HepG2 (cell line): ENCODE measurements around the gene XPO5. TPM values are rescaled to one million over a fixed set of nuclear protein-coding genes. Genes with fewer than 3 reads are reported as not detected.

Experiments
- CAMTA2 ChIP-seq: sonication (generic); formaldehyde crosslinking; IDR thresholded peaks from 2 replicates; pipeline ENCODE4 v1.4.0; 2020; ENCODE audit warnings: mild to moderate bottlenecking, missing genetic modification reagents, borderline replicate concordance
- HNF4A ChIP-seq: sonication (generic); formaldehyde crosslinking; IDR thresholded peaks from 2 replicates; pipeline ENCODE4 v1.4.0; 2020; ENCODE audit warnings: missing genetic modification reagents
- HOXA5 ChIP-seq: sonication (generic); formaldehyde crosslinking; IDR thresholded peaks from 2 replicates; pipeline ENCODE4 v1.4.0; 2020; ENCODE audit warnings: missing genetic modification reagents
- JUN ChIP-seq: sonication (generic); formaldehyde crosslinking; IDR thresholded peaks from 2 replicates; pipeline ENCODE4 v1.4.0; 2020; ENCODE audit warnings: mild to moderate bottlenecking, missing genetic modification reagents
- KDM1A ChIP-seq: IDR thresholded peaks from 2 replicates; pipeline ENCODE4 v1.6.1; 2016; ENCODE audit warnings: missing compliant biosample characterization
- MED13 ChIP-seq: sonication (generic); formaldehyde crosslinking; IDR thresholded peaks from 2 replicates; pipeline ENCODE4 v1.5.0; 2020; ENCODE audit warnings: missing genetic modification reagents
- MLLT10 ChIP-seq: sonication (generic); formaldehyde crosslinking; IDR thresholded peaks from 2 replicates; pipeline ENCODE4 v1.4.0; 2020; ENCODE audit warnings: missing genetic modification reagents
- NFE2 ChIP-seq: sonication (generic); formaldehyde crosslinking; IDR thresholded peaks from 2 replicates; pipeline ENCODE4 v1.4.0; 2020; ENCODE audit warnings: missing genetic modification reagents
- PAX8 ChIP-seq: sonication (generic); formaldehyde crosslinking; IDR thresholded peaks from 2 replicates; pipeline ENCODE4 v1.8.0; 2022; ENCODE audit warnings: mild to moderate bottlenecking, missing genetic modification reagents, borderline replicate concordance
- POLR2A ChIP-seq, 2 experiments: IDR thresholded peaks; 2 replicates each; pipeline ENCODE4 v1.6.1; 2011; ENCODE audit warnings: low read depth in 2 of 2, low read length in 2 of 2, mild to moderate bottlenecking in 1 of 2, moderate library complexity in 1 of 2; ENCODE audit not compliant: insufficient read depth in 1 of 2
- SMAD3 ChIP-seq: sonication (generic); formaldehyde crosslinking; IDR thresholded peaks from 2 replicates; pipeline ENCODE4 v1.4.0; 2020; ENCODE audit warnings: missing genetic modification reagents
- SSRP1 ChIP-seq: IDR thresholded peaks from 2 replicates; pipeline ENCODE4 v1.6.1; 2016; ENCODE audit warnings: control low read depth
- TERF1 ChIP-seq: sonication (generic); formaldehyde crosslinking; IDR thresholded peaks from 2 replicates; pipeline ENCODE4 v1.8.0; 2022; ENCODE audit warnings: mild to moderate bottlenecking, missing genetic modification reagents, moderate library complexity
- ZBTB26 ChIP-seq: IDR thresholded peaks from 2 replicates; pipeline ENCODE4 v1.6.1; 2016; ENCODE audit warnings: missing compliant biosample characterization, missing genetic modification reagents, borderline replicate concordance
- ZNF256 ChIP-seq: sonication (generic); formaldehyde crosslinking; conservative IDR thresholded peaks from 2 replicates; pipeline ENCODE4 v1.4.0; 2020; ENCODE audit warnings: missing genetic modification reagents
- ZNF335 ChIP-seq: sonication (generic); formaldehyde crosslinking; IDR thresholded peaks from 2 replicates; pipeline ENCODE4 v1.4.0; 2020; ENCODE audit warnings: missing genetic modification reagents
- ZNF441 ChIP-seq: sonication (generic); formaldehyde crosslinking; IDR thresholded peaks from 2 replicates; pipeline ENCODE4 v1.7.0; 2021; ENCODE audit warnings: missing genetic modification reagents, borderline replicate concordance
- ZNF549 ChIP-seq: sonication (generic); formaldehyde crosslinking; IDR thresholded peaks from 2 replicates; pipeline ENCODE4 v1.5.0; 2020; ENCODE audit warnings: missing genetic modification reagents
- ZNF569 ChIP-seq: sonication (generic); formaldehyde crosslinking; IDR thresholded peaks from 2 replicates; pipeline ENCODE4 v1.5.0; 2020; ENCODE audit warnings: mild to moderate bottlenecking, missing genetic modification reagents, moderate library complexity, borderline replicate concordance
- ZNF616 ChIP-seq: sonication (generic); formaldehyde crosslinking; IDR thresholded peaks from 2 replicates; pipeline ENCODE4 v1.5.0; 2020; ENCODE audit warnings: low read depth, mild to moderate bottlenecking, missing genetic modification reagents
- polyA plus RNA-seq, 8 experiments: library from polyadenylated mRNA; depleted of rRNA in 3 of 8; stranded (reverse) in 7 of 8; unstranded in 1 of 8; fragments of >200 nt; fragmentation: Illumina TruSeq in 4 of 8; extraction: Trizol in 4 of 8; gene quantifications; 2 replicates each; pipeline versions ENCODE4 v1.2.1 to v1.2.3, GENCODE V29; 2011 to 2016; ENCODE audit warnings: low read depth in 4 of 8, missing spikeins in 1 of 8, mixed read lengths in 1 of 8; ENCODE audit not compliant: insufficient read depth in 1 of 8
- total RNA-seq, 5 experiments: library from RNA; depleted of rRNA; stranded (reverse); fragments of >200 nt; fragmentation: Illumina TruSeq; extraction: Trizol; gene quantifications; 2 replicates each; pipeline ENCODE4 v1.2.3, GENCODE V29; 2016; ENCODE audit warnings: low read depth in 1 of 5
- TF ChIP-seq, protein P1 (sequence below): sonication (generic); formaldehyde crosslinking; IDR thresholded peaks from 2 replicates; pipeline ENCODE4 v1.4.0; 2020; ENCODE audit warnings: missing genetic modification reagents
- TF ChIP-seq, protein P2 (sequence below): sonication (generic); formaldehyde crosslinking; IDR thresholded peaks from 2 replicates; pipeline ENCODE4 v1.9.0; 2021; ENCODE audit warnings: missing genetic modification reagents, mild to moderate bottlenecking, borderline replicate concordance
- TF ChIP-seq, protein P3 (sequence below): IDR thresholded peaks from 2 replicates; pipeline ENCODE4 v1.6.1; 2016; ENCODE audit warnings: mild to moderate bottlenecking

Gene XPO5
- total and polyA plus RNA-seq, 2 of the 13 experiments (the other 11 are each of a cell fraction or from before 2014, with no cell fraction given) = 52.2 to 68.0 TPM

GRCh38 chr6:43496370-43497128 lies 79.3 kb downstream of the XPO5 start (continued):
- peak; percentile 45; the same call in 1 of the 2 replicates for TF ChIP-seq HNF4A (CRISPR knock-in tag)
- no peak for TF ChIP-seq ZNF616 (CRISPR knock-in tag)
- no peak for TF ChIP-seq MLLT10
- 0 out of 2 replicates have a peak, but pooled peaks have one; percentile 13 for TF ChIP-seq ZNF335 (CRISPR knock-in tag)
- no peak for TF ChIP-seq PAX8
- TF ChIP-seq ZNF549 (CRISPR knock-in tag) = no peak
- TF ChIP-seq HOXA5 = 0 out of 2 replicates have a peak, but pooled peaks have one; percentile 56
- TF ChIP-seq ZNF569 (CRISPR knock-in tag) = no peak
- no peak for TF ChIP-seq SMAD3 (CRISPR knock-in tag)
- TF ChIP-seq, protein P1, sequence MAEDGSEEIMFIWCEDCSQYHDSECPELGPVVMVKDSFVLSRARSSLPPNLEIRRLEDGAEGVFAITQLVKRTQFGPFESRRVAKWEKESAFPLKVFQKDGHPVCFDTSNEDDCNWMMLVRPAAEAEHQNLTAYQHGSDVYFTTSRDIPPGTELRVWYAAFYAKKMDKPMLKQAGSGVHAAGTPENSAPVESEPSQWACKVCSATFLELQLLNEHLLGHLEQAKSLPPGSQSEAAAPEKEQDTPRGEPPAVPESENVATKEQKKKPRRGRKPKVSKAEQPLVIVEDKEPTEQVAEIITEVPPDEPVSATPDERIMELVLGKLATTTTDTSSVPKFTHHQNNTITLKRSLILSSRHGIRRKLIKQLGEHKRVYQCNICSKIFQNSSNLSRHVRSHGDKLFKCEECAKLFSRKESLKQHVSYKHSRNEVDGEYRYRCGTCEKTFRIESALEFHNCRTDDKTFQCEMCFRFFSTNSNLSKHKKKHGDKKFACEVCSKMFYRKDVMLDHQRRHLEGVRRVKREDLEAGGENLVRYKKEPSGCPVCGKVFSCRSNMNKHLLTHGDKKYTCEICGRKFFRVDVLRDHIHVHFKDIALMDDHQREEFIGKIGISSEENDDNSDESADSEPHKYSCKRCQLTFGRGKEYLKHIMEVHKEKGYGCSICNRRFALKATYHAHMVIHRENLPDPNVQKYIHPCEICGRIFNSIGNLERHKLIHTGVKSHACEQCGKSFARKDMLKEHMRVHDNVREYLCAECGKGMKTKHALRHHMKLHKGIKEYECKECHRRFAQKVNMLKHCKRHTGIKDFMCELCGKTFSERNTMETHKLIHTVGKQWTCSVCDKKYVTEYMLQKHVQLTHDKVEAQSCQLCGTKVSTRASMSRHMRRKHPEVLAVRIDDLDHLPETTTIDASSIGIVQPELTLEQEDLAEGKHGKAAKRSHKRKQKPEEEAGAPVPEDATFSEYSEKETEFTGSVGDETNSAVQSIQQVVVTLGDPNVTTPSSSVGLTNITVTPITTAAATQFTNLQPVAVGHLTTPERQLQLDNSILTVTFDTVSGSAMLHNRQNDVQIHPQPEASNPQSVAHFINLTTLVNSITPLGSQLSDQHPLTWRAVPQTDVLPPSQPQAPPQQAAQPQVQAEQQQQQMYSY (CRISPR knock-in tag) = no peak
- TF ChIP-seq, protein P2, sequence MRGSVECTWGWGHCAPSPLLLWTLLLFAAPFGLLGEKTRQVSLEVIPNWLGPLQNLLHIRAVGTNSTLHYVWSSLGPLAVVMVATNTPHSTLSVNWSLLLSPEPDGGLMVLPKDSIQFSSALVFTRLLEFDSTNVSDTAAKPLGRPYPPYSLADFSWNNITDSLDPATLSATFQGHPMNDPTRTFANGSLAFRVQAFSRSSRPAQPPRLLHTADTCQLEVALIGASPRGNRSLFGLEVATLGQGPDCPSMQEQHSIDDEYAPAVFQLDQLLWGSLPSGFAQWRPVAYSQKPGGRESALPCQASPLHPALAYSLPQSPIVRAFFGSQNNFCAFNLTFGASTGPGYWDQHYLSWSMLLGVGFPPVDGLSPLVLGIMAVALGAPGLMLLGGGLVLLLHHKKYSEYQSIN = no peak
- no peak for TF ChIP-seq NFE2 (CRISPR knock-in tag)
- TF ChIP-seq MED13 (CRISPR knock-in tag) = no peak
- no peak for TF ChIP-seq CAMTA2
- TF ChIP-seq JUN = no peak
- TF ChIP-seq POLR2A (IDR thresholded peaks at IDR 0.05; ENCODE audit: insufficient read depth in 1 of 2, low read depth in 2 of 2, low read length in 2 of 2) = no peak
- no peak for TF ChIP-seq SSRP1 (CRISPR knock-in tag)
- TF ChIP-seq ZNF256 (CRISPR knock-in tag) = no peak
- peak; percentile 50; the same call in 1 of the 2 replicates for TF ChIP-seq ZBTB26 (CRISPR knock-in tag)
- no peak for TF ChIP-seq KDM1A
- TF ChIP-seq ZNF441 (CRISPR knock-in tag) = no peak
- TF ChIP-seq, protein P3, sequence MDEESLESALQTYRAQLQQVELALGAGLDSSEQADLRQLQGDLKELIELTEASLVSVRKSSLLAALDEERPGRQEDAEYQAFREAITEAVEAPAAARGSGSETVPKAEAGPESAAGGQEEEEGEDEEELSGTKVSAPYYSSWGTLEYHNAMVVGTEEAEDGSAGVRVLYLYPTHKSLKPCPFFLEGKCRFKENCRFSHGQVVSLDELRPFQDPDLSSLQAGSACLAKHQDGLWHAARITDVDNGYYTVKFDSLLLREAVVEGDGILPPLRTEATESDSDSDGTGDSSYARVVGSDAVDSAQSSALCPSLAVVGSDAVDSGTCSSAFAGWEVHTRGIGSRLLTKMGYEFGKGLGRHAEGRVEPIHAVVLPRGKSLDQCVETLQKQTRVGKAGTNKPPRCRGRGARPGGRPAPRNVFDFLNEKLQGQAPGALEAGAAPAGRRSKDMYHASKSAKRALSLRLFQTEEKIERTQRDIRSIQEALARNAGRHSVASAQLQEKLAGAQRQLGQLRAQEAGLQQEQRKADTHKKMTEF (CRISPR knock-in tag) = peak; percentile 73
- no peak for TF ChIP-seq TERF1 (CRISPR knock-in tag)
